Spleen (tissue), 11 donors: ENCODE measurements around the gene HOXD4. TPM values are rescaled to one million over a fixed set of nuclear protein-coding genes. Genes with fewer than 3 reads are reported as not detected.

ENCODE experiments used
- DNase-seq: peaks from one replicate; pipeline ENCODE4 v3.0.0-alpha.2; 2020
- H3K27ac ChIP-seq, 8 donors: fragments of 200-600 bp; sonication (generic) in 7 of 8; 1 replicate in 4 of 8; 2 replicates in 4 of 8; pipeline versions ENCODE4 v1.5.0 to v1.8.0; 2016 to 2021; ENCODE audit warnings: inconsistent platforms in 4 of 8, mild to moderate bottlenecking in 4 of 8, moderate library complexity in 1 of 8
- H3K27me3 ChIP-seq, 7 donors: fragments of 200-600 bp; sonication (generic) in 6 of 7; replicated peaks in 1 of 7; 1 replicate in 4 of 7; 2 replicates in 3 of 7; pipeline versions ENCODE4 v1.5.0 to v1.8.0; 2016 to 2021; ENCODE audit warnings: inconsistent platforms in 3 of 7, mild to moderate bottlenecking in 1 of 7
- H3K36me3 ChIP-seq, 6 donors: fragments of 200-600 bp; sonication (generic) in 5 of 6; 1 replicate in 4 of 6; 2 replicates in 2 of 6; pipeline versions ENCODE4 v1.5.0 to v1.8.0; 2016 to 2021; ENCODE audit warnings: inconsistent platforms in 2 of 6
- H3K4me1 ChIP-seq, 6 donors: fragments of 200-600 bp; sonication (generic) in 5 of 6; 1 replicate in 3 of 6; 2 replicates in 3 of 6; pipeline versions ENCODE4 v1.5.0 to v1.8.0; 2016 to 2021; ENCODE audit warnings: inconsistent platforms in 3 of 6
- H3K4me3 ChIP-seq, 8 donors: fragments of 200-600 bp; sonication (generic) in 7 of 8; 1 replicate in 4 of 8; 2 replicates in 4 of 8; pipeline versions ENCODE4 v1.5.0 to v1.8.0; 2016 to 2021; ENCODE audit warnings: inconsistent platforms in 4 of 8, mild to moderate bottlenecking in 4 of 8, moderate library complexity in 2 of 8
- H3K9me3 ChIP-seq, 8 donors: fragments of 200-600 bp; sonication (generic) in 7 of 8; 1 replicate in 4 of 8; 2 replicates in 4 of 8; pipeline versions ENCODE4 v1.5.0 to v1.8.0; 2016 to 2021; ENCODE audit warnings: inconsistent platforms in 4 of 8
- POLR2A ChIP-seq, 3 donors: fragments of 450-650 bp; IDR thresholded peaks; one replicate each; pipeline ENCODE4 v1.5.1; 2017; ENCODE audit warnings: antibody characterized with exemption in 3 of 3, mild to moderate bottlenecking in 1 of 3
- POLR2AphosphoS5 ChIP-seq, 3 donors: sonication (generic); formaldehyde crosslinking; IDR thresholded peaks; one replicate each; pipeline ENCODE4 v1.5.1; 2017; ENCODE audit warnings: antibody characterized with exemption in 3 of 3
- WGBS, 5 donors: extraction: QIAGEN DNeasy Blood & Tissue Kit in 3 of 5; methylation state at CpG; one replicate each; pipeline versions ENCODE4 v1.1.5 to v1.1.7; 2013 to 2018; 5-methylcytosine and 5-hydroxymethylcytosine counted together
- intact Hi-C: fragments of 100-400 bp; cut with DNase I; formaldehyde crosslinking; loops from one replicate; pipeline ENCODE4 v1.15.0; 2023; ENCODE audit warnings: low total_unique reads
- polyA plus RNA-seq, 3 donors: library from polyadenylated mRNA; stranded (reverse); fragments of 200-250 nt; gene quantifications; one replicate each; pipeline ENCODE4 v1.2.1, GENCODE V29; 2013
- total RNA-seq, 7 donors: library from RNA; depleted of rRNA in 3 of 7; stranded (reverse); fragments of >200 nt in 3 of 7; fragmentation: NEBNext Ultra II Directional in 4 of 7; extraction: Animal tissue kit (Norgen Biotek cat#: 25700) in 4 of 7; gene quantifications; one replicate each; pipeline versions ENCODE4 v1.1.0 to v1.2.1, GENCODE V29; 2016 to 2021
- TF ChIP-seq, protein P1 (sequence below), 11 experiments: fragments of 200-600 bp in 7 of 11; fragments of 450-650 bp in 4 of 11; sonication (generic) in 4 of 11; IDR thresholded peaks in 8 of 11; conservative IDR thresholded peaks in 3 of 11; 1 replicate in 7 of 11; 2 replicates in 4 of 11; pipeline versions ENCODE4 v1.4.0 to v1.8.0; 2016 to 2021; ENCODE audit warnings: antibody characterized with exemption in 11 of 11, inconsistent platforms in 4 of 11, mild to moderate bottlenecking in 1 of 11
- donor health status: healthy with polysubstance abuse.
- donor health status: DM: no; HTN: no; CAD: no; lungs with moderate emphysema.
- donor health status: DM: no; HTN: no; CAD: no.
- donor health status: Bipolar disorder and iron deficiency.
- donor health status: healthy.
- donor health status: DM: no; HTN: no; CAD: no.
- donor health status: DM: yes; HTN: yes; CAD: no.

Gene HOXD4
- total and polyA plus RNA-seq, 10 donors = 0.88 to 9.8 (median 6.5) TPM

DNA sequence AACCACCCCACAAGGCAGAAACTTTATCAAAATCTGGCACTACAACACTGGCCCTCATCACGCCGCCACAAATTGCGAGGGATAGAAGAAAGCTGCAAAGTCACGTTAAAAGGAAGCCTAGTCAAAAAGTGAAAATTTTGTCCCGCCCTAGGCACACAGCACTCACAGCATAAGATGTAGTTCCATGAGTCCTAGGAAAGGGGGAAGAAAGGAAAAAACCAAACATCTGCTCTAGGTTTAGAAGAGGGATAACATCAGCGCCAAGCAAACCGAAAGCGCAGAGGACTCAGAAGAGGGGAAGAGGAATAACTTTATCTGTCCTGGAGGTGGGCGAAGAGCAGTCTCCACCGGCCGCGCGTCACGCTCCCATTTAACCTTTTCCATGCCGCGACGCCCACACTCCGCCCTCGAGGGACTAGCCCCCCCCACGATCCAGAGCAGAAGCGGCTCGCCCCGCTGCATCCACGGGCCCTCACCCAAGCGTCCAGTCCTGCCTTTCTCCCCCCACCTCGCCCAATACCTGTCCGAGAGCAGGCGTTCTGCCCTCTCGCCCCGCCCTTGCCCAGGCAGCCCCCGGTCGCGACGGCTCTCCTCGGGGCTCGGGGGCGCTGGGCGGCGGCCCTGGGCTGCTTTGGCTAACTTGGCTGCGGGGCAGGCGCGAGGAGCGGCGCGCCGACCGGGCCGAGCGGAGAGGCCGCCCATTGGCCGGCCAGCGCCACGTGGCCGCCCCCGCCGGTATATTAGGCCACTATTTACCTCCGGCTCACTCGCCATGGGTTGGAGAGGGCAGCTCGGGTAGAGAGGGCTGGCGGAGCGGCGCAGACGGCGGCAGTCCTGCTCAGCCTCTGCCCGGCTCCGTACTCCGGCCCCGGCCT lies 36.8 kb downstream of the HOXD4 start, which contains the start of gene HOXD1:
TSS of gene HOXD1 (plus strand) at position 770 of the 875 bp plus-strand sequence. CDS start 134 bp downstream, outside the sequence.
- Histone ChIP-seq H3K9me3 (no peaks in the 10 kb centered on the region), H3K27ac (peak within 1 kb of the TSS in 6 of 8 donors; percentile 62 to 80 (median 68)), H3K4me1 (peaks cover 18 to 34% (median 28%) of the 10 kb centered on the region in 6 donors), H3K36me3 (no peaks in the 10 kb centered on the region), H3K4me3 (peak within 1 kb of the TSS; percentile 36 to 77 (median 55)), H3K27me3 (peaks cover 11 to 100% (median 55%) of the 10 kb centered on the region in 7 donors)
- no peak for DNase-seq
- 2 to 6% (median 3%) methylated on average over 37 to 68 of the region's 68 CpGs for WGBS, 5 donors
- peak; percentile 29 to 80 (median 64) for TF ChIP-seq POLR2AphosphoS5 (IDR thresholded peaks at IDR 0.05)
- TF ChIP-seq, protein P1, sequence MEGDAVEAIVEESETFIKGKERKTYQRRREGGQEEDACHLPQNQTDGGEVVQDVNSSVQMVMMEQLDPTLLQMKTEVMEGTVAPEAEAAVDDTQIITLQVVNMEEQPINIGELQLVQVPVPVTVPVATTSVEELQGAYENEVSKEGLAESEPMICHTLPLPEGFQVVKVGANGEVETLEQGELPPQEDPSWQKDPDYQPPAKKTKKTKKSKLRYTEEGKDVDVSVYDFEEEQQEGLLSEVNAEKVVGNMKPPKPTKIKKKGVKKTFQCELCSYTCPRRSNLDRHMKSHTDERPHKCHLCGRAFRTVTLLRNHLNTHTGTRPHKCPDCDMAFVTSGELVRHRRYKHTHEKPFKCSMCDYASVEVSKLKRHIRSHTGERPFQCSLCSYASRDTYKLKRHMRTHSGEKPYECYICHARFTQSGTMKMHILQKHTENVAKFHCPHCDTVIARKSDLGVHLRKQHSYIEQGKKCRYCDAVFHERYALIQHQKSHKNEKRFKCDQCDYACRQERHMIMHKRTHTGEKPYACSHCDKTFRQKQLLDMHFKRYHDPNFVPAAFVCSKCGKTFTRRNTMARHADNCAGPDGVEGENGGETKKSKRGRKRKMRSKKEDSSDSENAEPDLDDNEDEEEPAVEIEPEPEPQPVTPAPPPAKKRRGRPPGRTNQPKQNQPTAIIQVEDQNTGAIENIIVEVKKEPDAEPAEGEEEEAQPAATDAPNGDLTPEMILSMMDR (IDR thresholded peaks at IDR 0.05 in 8 of 11, conservative IDR thresholded peaks at IDR 0.05 in 3 of 11) = no peak
- intact Hi-C loops = no loop called here

GRCh38 chr2:176188774-176189680 lies 37.7 kb downstream of the HOXD4 start:
- peak overlapping the region; percentile 36 to 77 (median 55) for H3K4me3 ChIP-seq
- WGBS, 5 donors = 1 to 4% (median 3%) methylated on average over 32 to 98 of the region's 98 CpGs
- TF ChIP-seq POLR2A (IDR thresholded peaks at IDR 0.05) = no peak
- TF ChIP-seq, protein P1 (IDR thresholded peaks at IDR 0.05 in 8 of 11, conservative IDR thresholded peaks at IDR 0.05 in 3 of 11) = no peak
- peak in 1 of 3 donors; percentile 13 for TF ChIP-seq POLR2AphosphoS5 (IDR thresholded peaks at IDR 0.05)
- peaks cover 18 to 34% (median 28%) of the 10 kb centered on the region in 6 donors for H3K4me1 ChIP-seq
- intact Hi-C loops = no loop called here
- H3K27me3 ChIP-seq = peaks cover 11 to 100% (median 61%) of the 10 kb centered on the region in 7 donors
- no peaks in the 10 kb centered on the region for H3K9me3 ChIP-seq
- DNase-seq = no peak
- peak overlapping the region in 6 of 8 donors; percentile 62 to 80 (median 68) for H3K27ac ChIP-seq
- no peaks in the 10 kb centered on the region for H3K36me3 ChIP-seq

DNA sequence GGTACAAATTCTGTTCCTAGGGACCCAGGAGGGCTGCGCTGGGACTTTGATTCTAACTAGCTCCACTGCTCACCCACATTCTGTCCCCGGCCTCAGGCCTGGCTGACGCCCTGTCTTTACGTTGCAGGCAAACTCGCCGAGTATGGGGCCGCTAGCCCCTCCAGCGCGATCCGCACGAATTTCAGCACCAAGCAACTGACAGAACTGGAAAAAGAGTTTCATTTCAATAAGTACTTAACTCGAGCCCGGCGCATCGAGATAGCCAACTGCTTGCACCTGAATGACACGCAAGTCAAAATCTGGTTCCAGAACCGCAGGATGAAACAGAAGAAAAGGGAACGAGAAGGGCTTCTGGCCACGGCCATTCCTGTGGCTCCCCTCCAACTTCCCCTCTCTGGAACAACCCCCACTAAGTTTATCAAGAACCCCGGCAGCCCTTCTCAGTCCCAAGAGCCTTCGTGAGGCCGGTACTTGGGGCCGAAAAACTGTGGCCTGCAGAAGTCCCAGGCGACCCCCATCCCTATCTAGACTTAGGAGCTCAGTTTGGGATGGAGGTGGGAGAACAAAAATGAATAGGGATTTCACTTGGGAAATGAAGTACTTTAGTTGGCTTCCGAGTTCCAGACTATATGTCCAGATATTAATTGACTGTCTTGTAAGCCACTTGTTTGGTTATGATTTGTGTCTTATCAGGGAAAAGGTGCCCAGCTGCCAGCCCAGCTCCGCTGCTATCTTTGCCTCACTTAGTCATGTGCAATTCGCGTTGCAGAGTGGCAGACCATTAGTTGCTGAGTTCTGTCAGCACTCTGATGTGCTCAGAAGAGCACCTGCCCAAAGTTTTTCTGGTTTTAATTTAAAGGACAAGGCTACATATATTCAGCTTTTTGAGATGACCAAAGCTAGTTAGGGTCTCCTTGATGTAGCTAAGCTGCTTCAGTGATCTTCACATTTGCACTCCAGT lies 38.6 kb downstream of the HOXD4 start:
- peak overlapping the region in 6 of 8 donors; percentile 36 to 77 (median 56) for H3K4me3 ChIP-seq
- DNase-seq = no peak

More for the DNA sequence above, 38.6 kb downstream of the HOXD4 start:
- H3K4me1 ChIP-seq = peaks cover 18 to 34% (median 28%) of the 10 kb centered on the region in 6 donors
- TF ChIP-seq, protein P1 (IDR thresholded peaks at IDR 0.05 in 8 of 11, conservative IDR thresholded peaks at IDR 0.05 in 3 of 11) = no peak
- TF ChIP-seq POLR2AphosphoS5 (IDR thresholded peaks at IDR 0.05) (no peak), POLR2A (IDR thresholded peaks at IDR 0.05) (no peak)
- peaks cover 11 to 100% (median 61%) of the 10 kb centered on the region in 7 donors for H3K27me3 ChIP-seq
- H3K9me3 ChIP-seq = no peaks in the 10 kb centered on the region
- H3K36me3 ChIP-seq = no peaks in the 10 kb centered on the region
- 7 to 13% (median 12%) methylated on average over 18 to 28 of the region's 28 CpGs for WGBS, 5 donors
- H3K27ac ChIP-seq = peak overlapping the region in 3 of 8 donors; percentile 66 to 80 (median 69)
- intact Hi-C loops = no loop called here
